Mammary microvascular endothelial cell (primary cell): ENCODE data around the gene KIAA1328. TPM values are rescaled to one million over a fixed set of nuclear protein-coding genes. Genes with fewer than 3 reads are reported as not detected.

Experiments
- total RNA-seq: library from RNA; depleted of rRNA; stranded (reverse); fragments of >200 nt; gene quantifications from 2 replicates; pipeline ENCODE4 v1.2.3, GENCODE V29; 2015

KIAA1328 gene
- 2.5 and 3.9 TPM in 2 replicates for total RNA-seq

DNA sequence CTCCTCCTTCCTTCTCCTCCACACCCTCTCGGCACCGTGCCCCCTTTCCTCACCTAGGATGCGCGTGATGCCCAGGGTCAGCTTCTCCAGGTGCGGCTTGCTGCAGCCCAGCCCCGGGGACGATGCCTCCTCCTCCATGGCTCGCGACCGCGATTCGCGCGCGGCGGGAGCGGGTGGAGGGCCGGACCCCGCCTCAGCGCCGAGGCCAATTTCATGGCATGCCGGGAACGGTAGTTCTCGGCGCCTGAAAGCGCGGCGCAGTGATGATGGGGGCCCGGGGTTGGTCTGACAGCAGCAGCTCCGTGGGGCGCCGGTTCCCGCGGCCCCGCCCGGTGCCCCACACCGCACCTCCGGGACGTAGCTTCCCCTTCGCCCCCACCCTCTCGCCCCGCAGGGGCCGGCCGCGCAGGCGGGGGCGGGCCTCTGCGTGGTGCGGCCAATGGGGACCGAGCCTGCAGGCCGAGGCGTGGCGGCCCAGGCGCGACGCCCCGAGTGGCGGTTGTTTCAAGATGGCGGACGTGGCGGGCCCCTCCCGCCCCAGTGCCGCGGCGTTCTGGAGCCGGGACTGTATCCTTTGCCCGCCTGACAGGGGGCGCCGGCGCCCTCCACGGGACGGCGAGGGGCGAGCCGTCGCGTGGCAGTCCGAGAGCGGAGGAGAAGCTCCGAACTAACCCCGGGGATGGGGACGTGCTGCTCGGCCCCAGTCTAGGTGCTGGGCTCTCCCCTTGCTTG is at the start of gene KIAA1328, which contains the start of gene TPGS2:
TSS of gene KIAA1328 (plus strand) at position 498 of the 732 bp plus-strand sequence. CDS start at position 510, 12 bp downstream.
TSS of gene TPGS2 (minus strand) at position 373 of the 732 bp plus-strand sequence. CDS start at position 138, 235 bp downstream.

Other genes starting within 250 kb of the KIAA1328 start
- gene TPGS2, start 125 bp upstream of the KIAA1328 start, total RNA-seq = 242 and 266 TPM in 2 replicates